ENCODE results near the gene LY6G6C. TPM values are rescaled to one million over a fixed set of nuclear protein-coding genes. Genes with fewer than 3 reads are reported as not detected.

The LY6G6C gene
- polyA plus RNA-seq (ENCODE audit: insufficient read length): 0.62 TPM

- DNase-seq (ENCODE audit: low read depth): no peak
These were observed at the start of gene LY6G6C for GRCh38 chr6:31721351-31722020. Gene LY6G6C (minus strand): TSS chr6:31721746. CDS start chr6:31721679, 67 bp downstream.

DNA sequence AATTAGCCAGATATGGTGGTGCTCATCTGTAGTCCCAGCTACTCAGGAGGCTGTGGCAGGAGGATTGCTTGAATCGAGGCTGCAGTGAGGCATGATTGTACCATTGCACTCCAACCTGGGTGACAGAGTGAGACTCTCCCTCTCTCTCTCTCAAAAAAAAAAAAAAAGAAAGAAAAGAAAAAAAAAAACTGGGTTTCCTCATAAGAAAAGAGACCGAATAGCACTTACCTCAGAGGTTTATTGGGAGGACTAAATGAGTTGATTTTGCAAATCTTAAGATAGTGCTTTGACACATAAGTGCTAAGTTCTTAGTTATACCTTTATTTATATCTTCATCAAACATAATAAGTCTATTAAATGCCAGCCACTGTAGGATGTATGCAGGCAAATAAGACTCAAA, 49.3 kb upstream of the LY6G6C start:
- DNase-seq (ENCODE audit: low read depth): no peak

GRCh38 chr6:31769684-31770371, 48.3 kb upstream of the LY6G6C start:
- no peak for DNase-seq (ENCODE audit: low read depth)

- no peak for DNase-seq (ENCODE audit: low read depth)
These were observed 47.1 kb upstream of the LY6G6C start for GRCh38 chr6:31768363-31769257.

DNA sequence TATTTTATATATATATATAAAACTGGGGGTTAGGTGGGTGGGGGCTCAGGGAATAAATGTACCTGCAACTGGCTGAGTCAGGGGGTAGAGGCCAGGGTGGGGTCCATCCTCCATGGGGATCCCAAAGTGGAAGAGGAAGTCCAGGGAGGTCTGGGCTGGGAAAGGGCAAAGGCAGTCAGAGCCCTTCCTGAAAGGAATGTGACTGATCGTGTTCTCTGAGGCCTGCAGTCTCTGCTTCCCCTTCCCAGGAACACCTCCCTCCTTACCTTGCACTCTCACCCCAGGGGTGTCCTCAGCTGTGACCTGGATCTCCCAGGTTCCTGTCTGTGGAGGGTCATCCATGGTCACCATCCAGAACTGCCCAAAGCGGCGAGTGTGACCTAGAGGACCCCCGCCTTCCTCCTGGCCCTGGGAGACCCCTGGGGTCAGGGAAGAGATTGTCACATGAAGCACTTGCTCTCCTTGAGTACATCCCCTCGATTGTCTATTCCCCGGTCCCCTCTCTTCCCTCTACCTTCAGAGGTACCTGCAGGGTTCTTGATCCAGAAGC, 45.6 kb upstream of the LY6G6C start:
- DNase-seq (ENCODE audit: low read depth): no peak

DNA sequence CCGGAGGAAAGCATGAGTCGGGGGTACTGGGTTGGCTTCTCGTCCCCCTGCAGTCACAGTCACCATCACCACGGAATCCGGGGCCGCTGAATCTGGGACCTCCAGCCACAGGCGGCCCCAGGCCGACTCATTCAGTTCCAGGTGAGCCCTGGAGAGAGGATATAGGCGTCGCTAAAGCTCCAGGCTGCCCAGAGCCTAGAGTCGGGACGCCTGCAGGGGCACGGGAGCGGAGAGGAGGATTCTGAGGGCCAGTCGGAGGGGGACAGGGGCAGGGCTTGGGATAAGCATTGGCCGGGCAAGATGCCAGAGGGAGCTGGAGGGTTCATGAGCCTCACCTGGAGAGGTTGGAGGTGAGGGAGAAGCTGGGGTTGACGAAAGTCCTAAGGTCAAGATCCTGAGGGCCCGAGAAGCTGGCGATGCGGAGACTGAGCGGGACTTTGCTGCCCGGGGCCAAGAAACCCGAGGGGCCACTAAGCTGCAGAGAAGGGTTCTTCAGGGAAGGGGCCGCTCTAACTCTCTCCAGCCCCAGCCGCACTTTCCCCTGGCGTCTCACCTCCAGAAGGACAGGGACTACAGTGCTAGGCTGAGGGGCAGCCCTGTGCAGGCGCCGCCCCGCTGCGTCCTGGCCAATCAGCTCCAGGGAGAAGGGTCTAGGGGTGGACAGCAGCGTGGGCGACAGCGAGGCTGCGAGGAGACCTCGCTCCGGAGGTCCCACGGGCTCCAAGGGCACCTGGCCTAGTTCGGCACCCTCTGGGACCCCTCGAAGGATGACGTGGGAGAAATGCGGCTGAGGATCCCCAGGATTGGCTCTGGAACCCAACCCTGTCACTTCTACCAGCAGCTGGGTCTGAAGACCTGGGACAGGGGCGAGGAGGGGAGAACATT, 44.6 kb upstream of the LY6G6C start:
- DNase-seq (ENCODE audit: low read depth): no peak

DNA sequence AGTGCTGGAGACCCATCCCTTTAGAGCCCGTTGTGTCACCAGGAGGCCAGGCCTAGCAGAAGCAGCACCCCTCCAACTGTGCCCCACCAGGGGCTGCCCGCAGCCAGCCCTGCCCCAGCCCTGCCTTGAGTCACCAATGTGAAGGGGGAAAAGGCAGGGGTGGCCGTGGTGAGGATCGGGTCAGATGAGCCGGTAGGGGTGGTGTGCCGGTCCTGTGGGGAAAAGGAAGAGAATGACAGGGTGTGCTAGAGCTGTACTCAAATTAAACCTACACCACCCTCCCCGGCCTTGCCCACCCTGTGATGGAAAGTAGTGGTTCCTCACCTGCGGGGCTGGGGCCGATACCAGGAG, 44.0 kb upstream of the LY6G6C start:
- DNase-seq (ENCODE audit: low read depth): no peak

DNA sequence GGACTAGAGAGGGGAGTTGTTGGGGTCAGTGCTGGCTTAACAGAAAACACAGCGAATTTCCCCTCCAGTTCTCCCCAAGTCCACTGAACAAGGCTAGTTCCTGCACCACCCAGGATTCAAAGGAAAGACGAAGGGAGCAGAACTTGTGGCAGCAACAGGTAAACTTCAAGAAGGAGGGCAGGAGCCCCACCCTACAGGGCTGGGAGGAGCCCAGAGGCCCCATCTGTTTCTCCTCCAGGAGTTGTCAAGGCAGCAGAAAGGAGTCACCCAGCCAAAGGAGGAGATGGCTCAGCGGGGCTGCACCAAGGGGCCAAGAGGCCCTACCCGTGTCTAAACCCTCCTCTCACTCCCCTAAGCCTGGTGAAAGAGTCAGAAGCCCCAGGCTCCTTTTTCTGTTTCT, 42.7 kb upstream of the LY6G6C start:
- no peak for DNase-seq (ENCODE audit: low read depth)

- DNase-seq (ENCODE audit: low read depth): no peak
These were observed 42.0 kb upstream of the LY6G6C start for GRCh38 chr6:31763619-31763940.

DNA sequence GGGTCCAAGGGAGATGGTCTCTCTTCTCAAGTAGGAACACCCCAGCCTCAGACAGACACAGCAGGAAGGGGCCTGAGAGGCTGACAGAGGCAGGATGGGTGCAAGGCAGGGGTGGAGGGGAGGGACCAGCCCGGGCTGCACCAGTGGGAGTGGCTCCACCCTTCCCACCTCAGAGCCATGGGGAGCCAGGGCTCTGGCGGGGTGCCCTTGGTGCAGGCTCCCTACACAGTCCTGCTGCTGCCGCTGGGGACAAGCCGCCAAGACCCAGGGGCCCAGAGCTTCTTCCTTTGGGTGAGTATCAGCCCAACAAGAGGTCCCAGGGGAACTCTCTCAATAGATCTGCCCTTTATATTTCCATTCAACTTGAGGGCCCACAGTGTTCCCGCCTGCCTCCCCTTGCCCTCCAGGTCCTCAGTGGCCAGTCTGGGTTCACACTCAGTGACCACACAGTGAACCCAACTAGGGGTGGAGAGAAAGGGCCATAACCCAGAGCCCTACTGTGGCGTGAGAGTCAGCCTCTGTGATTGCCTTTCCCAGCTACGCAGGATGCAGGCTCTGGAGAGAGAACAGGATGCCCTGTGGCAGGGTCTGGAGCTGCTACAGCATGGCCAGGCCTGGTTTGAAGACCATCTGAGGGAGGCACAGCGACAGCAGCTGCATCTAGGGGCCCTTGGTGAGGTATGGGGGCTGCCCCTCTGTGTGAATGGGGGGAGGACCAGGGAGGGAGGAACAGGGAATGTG, 41.5 kb upstream of the LY6G6C start:
- no peak for DNase-seq (ENCODE audit: low read depth)

DNA sequence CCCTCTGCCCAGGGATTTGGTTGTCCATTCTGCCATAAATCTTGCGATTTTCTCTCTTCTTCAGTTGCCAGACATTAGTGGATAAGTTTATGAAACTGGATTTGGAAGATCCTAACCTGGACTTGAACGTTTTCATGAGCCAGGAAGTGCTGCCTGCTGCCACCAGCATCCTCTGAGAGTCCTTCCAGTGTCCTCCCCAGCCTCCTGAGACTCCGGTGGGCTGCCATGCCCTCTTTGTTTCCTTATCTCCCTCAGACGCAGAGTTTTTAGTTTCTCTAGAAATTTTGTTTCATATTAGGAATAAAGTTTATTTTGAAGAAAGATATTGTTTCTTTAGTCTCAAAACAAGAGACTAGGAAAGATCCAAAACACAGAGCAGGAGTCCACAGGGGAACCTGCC, 40.8 kb upstream of the LY6G6C start, which contains the start of gene SAPCD1:
Gene SAPCD1, plus strand, starts transcription at position 301 of the 400 bp plus-strand sequence. CDS start 399 bp downstream, outside the sequence.
- DNase-seq (ENCODE audit: low read depth): no peak

- DNase-seq (ENCODE audit: low read depth): no peak
These were observed 39.8 kb upstream of the LY6G6C start for GRCh38 chr6:31761343-31761742.

- no peak for DNase-seq (ENCODE audit: low read depth)
These were observed 39.2 kb upstream of the LY6G6C start for GRCh38 chr6:31760790-31761189.

GRCh38 chr6:31758281-31758680, 36.7 kb upstream of the LY6G6C start:
- DNase-seq (ENCODE audit: low read depth): no peak

GRCh38 chr6:31752739-31753319, 31.3 kb upstream of the LY6G6C start:
- no peak for DNase-seq (ENCODE audit: low read depth)

- DNase-seq (ENCODE audit: low read depth): no peak
These were observed 29.0 kb upstream of the LY6G6C start for GRCh38 chr6:31750411-31751022.

GRCh38 chr6:31749301-31750036, 27.9 kb upstream of the LY6G6C start:
- DNase-seq (ENCODE audit: low read depth): no peak

DNA sequence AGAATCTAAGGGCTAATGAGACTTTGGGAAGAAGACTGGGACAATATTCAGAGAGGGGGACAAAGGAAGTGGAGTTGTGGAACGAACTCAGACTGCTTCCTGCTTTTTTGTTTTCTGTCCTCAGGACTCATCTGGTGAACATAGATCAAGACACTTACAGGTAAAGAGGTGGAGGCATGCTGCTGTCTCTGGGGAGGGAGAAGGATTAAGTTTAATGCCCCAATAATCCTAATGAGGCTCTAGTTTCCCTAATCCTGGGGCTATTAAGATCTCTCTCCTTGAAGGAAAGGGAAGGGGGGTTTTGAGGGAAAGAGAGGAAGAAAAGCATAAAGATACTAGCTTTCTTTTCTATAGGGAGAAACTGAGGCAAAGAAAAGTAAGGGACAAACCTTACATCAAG, 22.9 kb upstream of the LY6G6C start:
- DNase-seq (ENCODE audit: low read depth): no peak

DNA sequence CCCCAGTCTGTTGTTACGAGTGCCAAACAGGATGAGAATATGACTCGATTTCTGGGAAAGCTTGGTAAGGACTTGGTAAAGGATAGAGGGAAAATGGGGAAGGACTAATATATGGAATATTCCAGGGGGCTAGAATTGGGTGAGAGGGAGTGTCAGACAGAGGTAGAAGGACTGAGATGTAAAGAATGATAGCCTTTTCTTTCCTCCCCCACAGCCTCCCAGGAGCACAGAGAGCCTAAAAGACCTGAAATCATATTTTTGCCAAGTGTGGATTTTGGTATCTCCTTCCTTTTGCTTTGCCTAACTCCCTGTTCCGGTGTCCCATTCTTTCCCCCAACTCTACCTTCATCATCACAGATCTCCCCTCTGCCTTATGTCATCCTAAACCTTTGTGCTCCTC, 21.3 kb upstream of the LY6G6C start:
- DNase-seq (ENCODE audit: low read depth): no peak

All from forelimb muscle (tissue), 1 donor.